Hepatocyte (in vitro differentiated cells): ENCODE results near the gene CPA5.

Experiments used
- EZH2 ChIP-seq: fragments of 200-600 bp; sonication (generic); IDR thresholded peaks from 2 replicates; pipeline ENCODE4 v1.6.1; 2016; ENCODE audit warnings: antibody characterized with exemption, mild to moderate bottlenecking, borderline replicate concordance
- TF ChIP-seq, protein P1 (sequence below): fragments of 200-600 bp; sonication (generic); IDR thresholded peaks from 2 replicates; pipeline ENCODE4 v1.5.1; 2016; ENCODE audit warnings: antibody characterized with exemption, mild to moderate bottlenecking; ENCODE audit not compliant: poor library complexity

DNA sequence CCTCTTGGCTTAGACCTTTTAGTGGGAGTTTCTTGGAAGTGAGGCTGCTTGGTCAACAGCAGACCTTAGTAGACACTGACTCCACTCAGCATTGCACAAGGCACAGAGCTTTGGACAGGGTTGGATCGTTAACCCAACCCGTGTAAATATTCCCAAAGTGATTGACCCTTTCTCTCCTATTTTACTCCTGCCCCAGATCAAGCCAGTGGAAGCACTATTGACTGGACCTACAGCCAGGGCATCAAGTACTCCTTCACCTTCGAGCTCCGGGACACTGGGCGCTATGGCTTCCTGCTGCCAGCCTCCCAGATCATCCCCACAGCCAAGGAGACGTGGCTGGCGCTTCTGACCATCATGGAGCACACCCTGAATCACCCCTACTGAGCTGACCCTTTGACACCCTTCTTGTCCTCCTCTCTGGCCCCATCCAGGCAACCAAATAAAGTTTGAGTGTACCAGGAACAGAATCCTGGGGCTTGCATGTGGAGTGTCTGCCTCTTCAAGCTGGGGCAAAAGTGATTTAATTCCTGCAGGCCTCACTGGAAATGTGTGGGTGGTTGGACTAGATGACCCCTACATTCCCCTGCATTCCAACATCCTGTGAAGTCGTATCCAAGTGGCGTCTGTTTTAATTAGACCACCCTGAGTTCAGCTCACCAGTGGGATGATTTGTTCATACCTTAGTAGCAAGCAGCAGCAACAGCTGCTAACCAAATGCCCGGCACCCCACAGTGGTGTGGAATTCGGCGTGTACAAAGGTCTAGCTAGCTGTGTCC is 43.2 kb downstream of the CPA5 start:
- TF ChIP-seq, protein P1, sequence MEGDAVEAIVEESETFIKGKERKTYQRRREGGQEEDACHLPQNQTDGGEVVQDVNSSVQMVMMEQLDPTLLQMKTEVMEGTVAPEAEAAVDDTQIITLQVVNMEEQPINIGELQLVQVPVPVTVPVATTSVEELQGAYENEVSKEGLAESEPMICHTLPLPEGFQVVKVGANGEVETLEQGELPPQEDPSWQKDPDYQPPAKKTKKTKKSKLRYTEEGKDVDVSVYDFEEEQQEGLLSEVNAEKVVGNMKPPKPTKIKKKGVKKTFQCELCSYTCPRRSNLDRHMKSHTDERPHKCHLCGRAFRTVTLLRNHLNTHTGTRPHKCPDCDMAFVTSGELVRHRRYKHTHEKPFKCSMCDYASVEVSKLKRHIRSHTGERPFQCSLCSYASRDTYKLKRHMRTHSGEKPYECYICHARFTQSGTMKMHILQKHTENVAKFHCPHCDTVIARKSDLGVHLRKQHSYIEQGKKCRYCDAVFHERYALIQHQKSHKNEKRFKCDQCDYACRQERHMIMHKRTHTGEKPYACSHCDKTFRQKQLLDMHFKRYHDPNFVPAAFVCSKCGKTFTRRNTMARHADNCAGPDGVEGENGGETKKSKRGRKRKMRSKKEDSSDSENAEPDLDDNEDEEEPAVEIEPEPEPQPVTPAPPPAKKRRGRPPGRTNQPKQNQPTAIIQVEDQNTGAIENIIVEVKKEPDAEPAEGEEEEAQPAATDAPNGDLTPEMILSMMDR: no peak
- no peak for TF ChIP-seq EZH2
